Osteoblast (primary cell): Measurements from ENCODE around the gene DHRS9. TPM values are rescaled to one million over a fixed set of nuclear protein-coding genes. Genes with fewer than 3 reads are reported as not detected.

Experiments
- DNase-seq: peaks from one replicate; pipeline ENCODE4 v3.0.0; 2011; ENCODE audit warnings: low spot score, mixed read lengths; ENCODE audit not compliant: insufficient read length; ENCODE audit errors: missing footprints
- H2AFZ ChIP-seq: 2 replicates; pipeline ENCODE4 v1.6.0; 2011; ENCODE audit warnings: mild to moderate bottlenecking, low read length
- H3K27ac ChIP-seq: 2 replicates; pipeline ENCODE4 v1.5.1; 2011; ENCODE audit warnings: mild to moderate bottlenecking, low read depth, low read length, moderate library complexity
- H3K27me3 ChIP-seq: 2 replicates; pipeline ENCODE4 v1.6.0; 2012; ENCODE audit warnings: mild to moderate bottlenecking, control low read depth, inconsistent platforms, low read length, moderate library complexity; ENCODE audit not compliant: insufficient read depth
- H3K36me3 ChIP-seq: 2 replicates; pipeline ENCODE4 v1.5.1; 2011; ENCODE audit warnings: mild to moderate bottlenecking, low read length, control low read depth, moderate library complexity; ENCODE audit not compliant: insufficient read depth
- H3K4me1 ChIP-seq: 2 replicates; pipeline ENCODE4 v1.5.1; 2011; ENCODE audit warnings: mild to moderate bottlenecking, low read length, control low read depth, moderate library complexity; ENCODE audit not compliant: insufficient read depth
- H3K4me2 ChIP-seq: 2 replicates; pipeline ENCODE4 v1.6.0; 2011; ENCODE audit warnings: mild to moderate bottlenecking, low read length; ENCODE audit not compliant: insufficient read depth
- H3K4me3 ChIP-seq: fragments of 200-600 bp; sonication (generic); 3 replicates; pipeline ENCODE4 v1.5.1; 2012; ENCODE audit warnings: mild to moderate bottlenecking, low read length, inconsistent platforms; ENCODE audit not compliant: insufficient read depth
- H3K79me2 ChIP-seq: 2 replicates; pipeline ENCODE4 v1.6.0; 2012; ENCODE audit warnings: mild to moderate bottlenecking, low read length, control low read depth, inconsistent platforms; ENCODE audit not compliant: insufficient read depth
- H3K9me3 ChIP-seq: 2 replicates; pipeline ENCODE4 v1.5.1; 2011; ENCODE audit warnings: low read depth, low read length, control low read depth
- H4K20me1 ChIP-seq: 2 replicates; pipeline ENCODE4 v1.6.0; 2012; ENCODE audit warnings: mild to moderate bottlenecking, low read length, control low read depth; ENCODE audit not compliant: insufficient read depth
- CTCF ChIP-seq: IDR thresholded peaks from 2 replicates; pipeline ENCODE4 v1.5.1; 2011; ENCODE audit warnings: mild to moderate bottlenecking, low read depth, low read length, moderate library complexity; ENCODE audit errors: extremely low read depth
- total RNA-seq: library from RNA; depleted of rRNA; stranded (reverse); fragments of >200 nt; gene quantifications from 2 replicates; pipeline ENCODE4 v1.2.3, GENCODE V29; 2012

DHRS9 gene
- total RNA-seq, 1 donor: not detected

DNA sequence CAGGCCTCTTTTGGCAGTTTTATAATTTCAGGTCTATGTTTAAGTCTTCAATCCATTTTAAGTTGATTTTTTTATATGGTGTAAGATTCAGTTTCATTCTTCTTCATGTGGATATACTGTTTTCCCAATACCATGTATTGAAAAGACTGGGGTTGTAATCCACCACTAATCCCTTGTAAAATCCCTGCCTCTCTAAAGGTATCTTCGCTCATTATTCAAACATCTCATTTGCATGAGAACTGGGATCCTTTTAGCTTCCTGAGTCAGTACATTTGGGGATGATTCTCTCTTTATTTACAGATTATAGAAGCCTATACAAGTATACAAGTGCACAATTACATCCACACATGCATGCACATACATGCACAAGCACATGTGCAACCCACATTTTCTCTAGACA is 25.3 kb downstream of the DHRS9 start:
- Histone ChIP-seq H3K36me3 (no peaks in the 10 kb centered on the region), H3K79me2 (no peaks in the 10 kb centered on the region), H3K27me3 (no peaks in the 10 kb centered on the region), H2AFZ (no peak overlapping the region), H3K4me2 (no peak overlapping the region), H3K9me3 (no peaks in the 10 kb centered on the region), H3K27ac (no peak overlapping the region), H3K4me3 (no peak overlapping the region), H3K4me1 (peaks cover 25% of the 10 kb centered on the region), H4K20me1 (no peaks in the 10 kb centered on the region)
- DNase-seq: no peak
- no peak for TF ChIP-seq CTCF

- Histone ChIP-seq H3K27me3 (no peaks in the 10 kb centered on the region), H3K79me2 (no peaks in the 10 kb centered on the region), H3K4me2 (peak overlapping the region; percentile 79), H2AFZ (no peak overlapping the region), H3K4me3 (peak overlapping the region; percentile 47), H3K36me3 (no peaks in the 10 kb centered on the region), H3K9me3 (no peaks in the 10 kb centered on the region), H3K27ac (no peak overlapping the region), H4K20me1 (no peaks in the 10 kb centered on the region), H3K4me1 (peaks cover 25% of the 10 kb centered on the region)
- DNase-seq: peak; percentile 87
- no peak for TF ChIP-seq CTCF
Measured at GRCh38 chr2:169095621-169096105, 26.3 kb downstream of the DHRS9 start.

GRCh38 chr2:169104848-169105247 is 35.5 kb downstream of the DHRS9 start:
- Histone ChIP-seq H3K4me3 (no peak overlapping the region), H3K9me3 (no peaks in the 10 kb centered on the region), H3K36me3 (no peaks in the 10 kb centered on the region), H3K79me2 (no peaks in the 10 kb centered on the region), H3K27me3 (no peaks in the 10 kb centered on the region), H3K27ac (no peak overlapping the region), H2AFZ (no peak overlapping the region), H3K4me1 (peaks cover under 1% of the 10 kb centered on the region), H3K4me2 (no peak overlapping the region), H4K20me1 (no peaks in the 10 kb centered on the region)
- DNase-seq: no peak
- TF ChIP-seq CTCF: no peak

DNA sequence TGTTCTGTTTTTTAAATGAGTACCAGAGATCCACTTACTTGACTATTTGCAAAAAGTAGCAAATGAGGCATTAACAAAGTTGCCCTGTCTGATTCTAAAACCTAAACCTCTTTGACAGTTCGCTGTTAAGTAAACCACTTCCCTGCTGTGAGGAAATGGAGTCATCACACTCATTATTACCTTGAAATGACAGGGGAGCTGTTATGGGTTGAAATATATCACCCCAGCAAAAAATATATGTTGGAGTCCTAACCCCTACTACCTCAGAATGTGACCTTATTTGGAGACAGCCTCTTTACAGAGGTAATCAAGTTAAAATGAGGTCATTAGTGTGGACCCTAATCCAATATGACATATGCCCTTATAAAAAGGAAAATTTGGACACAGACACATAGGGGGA is 36.1 kb downstream of the DHRS9 start:
- Histone ChIP-seq H3K4me2 (no peak overlapping the region), H2AFZ (no peak overlapping the region), H3K36me3 (no peaks in the 10 kb centered on the region), H3K27me3 (no peaks in the 10 kb centered on the region), H3K4me3 (no peak overlapping the region), H3K79me2 (no peaks in the 10 kb centered on the region), H3K4me1 (peaks cover 3% of the 10 kb centered on the region), H3K27ac (no peak overlapping the region), H3K9me3 (no peaks in the 10 kb centered on the region), H4K20me1 (no peaks in the 10 kb centered on the region)
- no peak for TF ChIP-seq CTCF
- DNase-seq: no peak
